Mesenchymal stem cell (in vitro differentiated cells and primary cell): ENCODE measurements around the gene CLASP1.

Experiments used
- DNase-seq: peaks from one replicate; pipeline ENCODE4 v3.0.0-alpha.2; 2013
- H2AFZ ChIP-seq: one replicate; pipeline ENCODE4 v1.6.1; 2013; ENCODE audit warnings: low read depth, mild to moderate bottlenecking, control low read depth, inconsistent platforms, low read length, moderate library complexity
- H2AK5ac ChIP-seq: 2 replicates; pipeline ENCODE4 v1.6.1; 2013; ENCODE audit warnings: low read length, moderate library complexity, mild to moderate bottlenecking, inconsistent platforms; ENCODE audit not compliant: severe bottlenecking
- H2BK120ac ChIP-seq: one replicate; pipeline ENCODE4 v1.6.1; 2013; ENCODE audit warnings: low read depth, mild to moderate bottlenecking, inconsistent platforms, low read length, moderate library complexity
- H2BK12ac ChIP-seq, 2 experiments: one replicate each; pipeline ENCODE4 v1.6.1; 2013; ENCODE audit warnings: inconsistent platforms in 2 of 2, low read length in 2 of 2, mild to moderate bottlenecking in 2 of 2, moderate library complexity in 2 of 2, control low read depth in 1 of 2
- H2BK15ac ChIP-seq: one replicate; pipeline ENCODE4 v1.6.1; 2013; ENCODE audit warnings: mild to moderate bottlenecking, low read depth, inconsistent platforms; ENCODE audit not compliant: poor library complexity, severe bottlenecking
- H2BK5ac ChIP-seq: 2 replicates; pipeline ENCODE4 v1.6.1; 2013; ENCODE audit warnings: low read depth, mild to moderate bottlenecking, low read length, control low read depth, inconsistent platforms; ENCODE audit not compliant: poor library complexity, severe bottlenecking
- H3K14ac ChIP-seq, 2 experiments: one replicate each; pipeline ENCODE4 v1.6.1; 2013; ENCODE audit warnings: inconsistent platforms in 2 of 2, low read length in 2 of 2, control low read depth in 1 of 2, mild to moderate bottlenecking in 1 of 2, moderate library complexity in 1 of 2
- H3K18ac ChIP-seq, 2 experiments: one replicate each; pipeline ENCODE4 v1.6.1; 2013; ENCODE audit warnings: inconsistent platforms in 2 of 2, low read length in 2 of 2, control low read depth in 1 of 2, low read depth in 1 of 2, mild to moderate bottlenecking in 1 of 2
- H3K23ac ChIP-seq, 2 experiments: one replicate each; pipeline ENCODE4 v1.6.1; 2013; ENCODE audit warnings: inconsistent platforms in 2 of 2, low read length in 2 of 2, mild to moderate bottlenecking in 2 of 2, moderate library complexity in 2 of 2, control low read depth in 1 of 2
- H3K27ac ChIP-seq: 2 replicates; pipeline ENCODE4 v1.5.1; 2013; ENCODE audit warnings: mild to moderate bottlenecking, moderate library complexity, low read length, control low read depth, inconsistent platforms; ENCODE audit not compliant: poor library complexity, severe bottlenecking
- H3K27me3 ChIP-seq, 2 experiments: 2 replicates each; pipeline versions ENCODE4 v1.6.1 to v1.7.0; 2013; ENCODE audit warnings: low read length in 2 of 2, mild to moderate bottlenecking in 2 of 2, moderate library complexity in 2 of 2, control low read depth in 1 of 2, inconsistent platforms in 1 of 2; ENCODE audit not compliant: control insufficient read depth in 1 of 2, insufficient read depth in 1 of 2
- H3K36me3 ChIP-seq, 2 experiments: 2 replicates each; pipeline versions ENCODE4 v1.6.1 to v1.7.0; 2013; ENCODE audit warnings: low read length in 2 of 2, control low read depth in 1 of 2, inconsistent platforms in 1 of 2, low read depth in 1 of 2, mild to moderate bottlenecking in 1 of 2; ENCODE audit not compliant: insufficient read depth in 2 of 2, control insufficient read depth in 1 of 2
- H3K4ac ChIP-seq, 2 experiments: one replicate each; pipeline ENCODE4 v1.6.1; 2013; ENCODE audit warnings: inconsistent platforms in 2 of 2, low read length in 2 of 2, mild to moderate bottlenecking in 2 of 2, moderate library complexity in 2 of 2, control low read depth in 1 of 2, low read depth in 1 of 2
- H3K4me1 ChIP-seq: 2 replicates; pipeline ENCODE4 v1.6.1; 2013; ENCODE audit warnings: low read depth, low read length, control low read depth; ENCODE audit not compliant: control insufficient read depth, insufficient read depth
- H3K4me2 ChIP-seq: 2 replicates; pipeline ENCODE4 v1.6.1; 2013; ENCODE audit warnings: low read length, mild to moderate bottlenecking, inconsistent platforms; ENCODE audit not compliant: poor library complexity, severe bottlenecking
- H3K4me3 ChIP-seq, 2 experiments: 2 replicates each; pipeline versions ENCODE4 v1.5.1 to v1.7.0; 2013; ENCODE audit warnings: low read length in 2 of 2, mild to moderate bottlenecking in 2 of 2, control low read depth in 1 of 2, low read depth in 1 of 2; ENCODE audit not compliant: insufficient read depth in 1 of 2
- H3K79me1 ChIP-seq: replicated peaks from 2 replicates; pipeline ENCODE4 v1.6.1; 2013; ENCODE audit warnings: mild to moderate bottlenecking, control low read depth, low read length, inconsistent platforms; ENCODE audit not compliant: poor library complexity, severe bottlenecking
- H3K9ac ChIP-seq: 2 replicates; pipeline ENCODE4 v1.7.0; 2013; ENCODE audit warnings: mild to moderate bottlenecking, low read length, moderate library complexity
- H3K9me3 ChIP-seq: 2 replicates; pipeline ENCODE4 v1.7.0; 2013; ENCODE audit warnings: mild to moderate bottlenecking, low read length; ENCODE audit not compliant: control insufficient read depth
- H4K8ac ChIP-seq: one replicate; pipeline ENCODE4 v1.6.1; 2013; ENCODE audit warnings: inconsistent platforms, mild to moderate bottlenecking, low read length, moderate library complexity
- H4K91ac ChIP-seq: one replicate; pipeline ENCODE4 v1.6.1; 2013; ENCODE audit warnings: mild to moderate bottlenecking, low read length, inconsistent platforms
- WGBS: methylation state at CpG from one replicate; pipeline ENCODE4 v1.1.7; 2013; ENCODE audit warnings: mixed read lengths; 5-methylcytosine and 5-hydroxymethylcytosine counted together

CLASP1 gene

DNA sequence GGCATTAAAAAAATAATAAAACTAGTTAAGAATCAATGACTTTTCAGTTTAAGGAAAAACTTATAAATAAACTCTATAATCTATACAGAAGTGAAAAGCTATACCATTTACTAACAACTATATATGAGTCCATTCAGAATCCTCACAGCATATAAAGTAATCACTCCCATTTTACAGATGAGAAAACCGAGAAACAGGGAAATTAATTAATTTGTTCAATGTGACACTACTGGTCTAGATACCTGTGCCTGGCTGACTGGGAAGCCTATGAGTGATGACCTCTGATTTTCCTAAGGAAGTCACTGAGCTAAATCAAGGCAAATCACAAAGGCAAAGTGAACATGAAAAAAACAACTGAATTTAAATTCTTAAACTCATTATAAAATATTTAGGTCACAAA is 218.0 kb downstream of the CLASP1 start:
- H3K27ac ChIP-seq = no peak overlapping the region
- H2BK12ac ChIP-seq = no peak overlapping the region
- H3K18ac ChIP-seq = no peak overlapping the region
- WGBS = no CpG with 5 or more reads among the region's 1 CpG
- no peak overlapping the region for H3K4ac ChIP-seq
- H2AFZ ChIP-seq = no peak overlapping the region
- H4K91ac ChIP-seq = no peak overlapping the region
- DNase-seq = no peak
- no peak overlapping the region for H2BK15ac ChIP-seq
- H3K9ac ChIP-seq = no peak overlapping the region
- H3K36me3 ChIP-seq = peaks cover 11 to 40% of the 10 kb centered on the region in 2 experiments
- H3K9me3 ChIP-seq = no peaks in the 10 kb centered on the region
- H3K23ac ChIP-seq = no peak overlapping the region
- no peak overlapping the region for H3K14ac ChIP-seq
- H3K27me3 ChIP-seq = no peaks in the 10 kb centered on the region
- no peak overlapping the region for H2BK5ac ChIP-seq
- no peaks in the 10 kb centered on the region for H3K4me1 ChIP-seq
- no peak overlapping the region for H3K4me3 ChIP-seq
- H4K8ac ChIP-seq = no peak overlapping the region
- peaks cover 7% of the 10 kb centered on the region for H3K79me1 ChIP-seq
- no peak overlapping the region for H2AK5ac ChIP-seq
- no peak overlapping the region for H2BK120ac ChIP-seq
- H3K4me2 ChIP-seq = no peak overlapping the region

GRCh38 chr2:121429927-121430520 is 219.2 kb downstream of the CLASP1 start:
- no peak overlapping the region for H3K18ac ChIP-seq
- H3K27ac ChIP-seq = no peak overlapping the region
- over 99% methylated on average over 16 of the region's 16 CpGs for WGBS
- H3K14ac ChIP-seq = no peak overlapping the region
- H4K91ac ChIP-seq = no peak overlapping the region
- H3K27me3 ChIP-seq = no peaks in the 10 kb centered on the region
- no peaks in the 10 kb centered on the region for H3K4me1 ChIP-seq
- no peak overlapping the region for H4K8ac ChIP-seq
- H2BK5ac ChIP-seq = no peak overlapping the region
- no peak overlapping the region for H2AK5ac ChIP-seq
- no peak overlapping the region for H3K9ac ChIP-seq
- no peaks in the 10 kb centered on the region for H3K9me3 ChIP-seq
- no peak overlapping the region for H2BK12ac ChIP-seq
- H3K4me2 ChIP-seq = no peak overlapping the region
- peaks cover 7% of the 10 kb centered on the region for H3K79me1 ChIP-seq
- H3K23ac ChIP-seq = no peak overlapping the region
- H2AFZ ChIP-seq = no peak overlapping the region
- no peak overlapping the region for H2BK120ac ChIP-seq
- H3K36me3 ChIP-seq = peaks cover 12 to 47% of the 10 kb centered on the region in 2 experiments
- no peak overlapping the region for H2BK15ac ChIP-seq
- H3K4me3 ChIP-seq = no peak overlapping the region
- no peak for DNase-seq
- no peak overlapping the region for H3K4ac ChIP-seq

DNA sequence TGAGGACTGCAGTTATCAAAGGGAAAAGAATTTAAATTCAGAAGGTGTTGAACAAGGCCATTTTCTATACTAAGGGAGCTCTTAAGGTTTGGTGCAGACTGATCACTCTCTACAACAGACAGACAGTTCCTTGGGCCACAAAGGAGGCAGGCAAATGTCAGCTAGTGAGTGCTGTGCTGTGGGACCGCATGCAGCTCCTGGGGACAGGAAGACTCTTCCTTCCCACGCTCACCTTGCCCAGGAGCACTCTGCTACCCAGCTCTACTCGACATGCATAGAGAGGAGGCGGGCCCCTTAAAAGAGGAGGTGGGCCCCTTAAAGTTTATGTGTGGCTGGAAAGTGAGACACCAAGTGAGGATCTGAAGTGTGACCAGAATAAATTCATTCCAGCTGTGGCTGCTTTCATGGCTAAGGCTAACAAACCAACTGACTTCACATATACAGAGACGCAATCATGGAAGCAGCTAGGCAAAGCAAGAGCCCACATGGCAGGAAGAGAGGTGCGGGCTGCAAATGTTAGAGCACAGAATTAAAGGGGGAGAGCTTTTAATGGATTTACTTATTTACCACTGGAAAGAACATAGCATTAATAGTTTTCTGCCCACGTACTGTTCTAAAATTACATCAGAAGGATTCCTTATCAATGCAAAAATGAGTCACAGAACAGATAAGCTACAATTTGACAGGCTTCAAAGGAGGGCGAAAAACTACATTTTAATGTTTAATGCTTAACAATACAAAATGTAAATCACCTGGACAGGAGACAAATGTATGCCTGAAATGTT is 220.0 kb downstream of the CLASP1 start:
- Histone ChIP-seq H3K4me3 (no peak overlapping the region), H3K14ac (no peak overlapping the region), H2AK5ac (no peak overlapping the region), H3K36me3 (peaks cover 13 to 54% of the 10 kb centered on the region in 2 experiments), H3K4ac (no peak overlapping the region), H4K91ac (no peak overlapping the region), H3K9ac (no peak overlapping the region), H4K8ac (no peak overlapping the region), H3K27me3 (no peaks in the 10 kb centered on the region), H3K27ac (no peak overlapping the region), H3K4me1 (no peaks in the 10 kb centered on the region), H3K23ac (no peak overlapping the region), H2BK5ac (no peak overlapping the region), H2BK15ac (no peak overlapping the region), H3K79me1 (peaks cover 8% of the 10 kb centered on the region), H2AFZ (no peak overlapping the region), H3K4me2 (no peak overlapping the region), H3K18ac (no peak overlapping the region), H2BK120ac (no peak overlapping the region), H2BK12ac (no peak overlapping the region), H3K9me3 (no peaks in the 10 kb centered on the region)
- peak; percentile 6 for DNase-seq
- WGBS = 90% methylated on average over 2 of the region's 8 CpGs

- Histone ChIP-seq H3K14ac (no peak overlapping the region), H3K18ac (no peak overlapping the region), H3K27me3 (no peaks in the 10 kb centered on the region), H3K4me3 (no peak overlapping the region), H3K4me1 (no peaks in the 10 kb centered on the region), H3K4ac (no peak overlapping the region), H3K9ac (no peak overlapping the region), H2BK15ac (no peak overlapping the region), H2BK120ac (no peak overlapping the region), H3K27ac (no peak overlapping the region), H3K36me3 (peaks cover 13 to 60% of the 10 kb centered on the region in 2 experiments), H4K8ac (no peak overlapping the region), H2BK12ac (no peak overlapping the region), H4K91ac (no peak overlapping the region), H3K4me2 (no peak overlapping the region), H3K9me3 (no peaks in the 10 kb centered on the region), H3K23ac (no peak overlapping the region), H3K79me1 (peaks cover 8% of the 10 kb centered on the region), H2AFZ (no peak overlapping the region), H2BK5ac (no peak overlapping the region), H2AK5ac (no peak overlapping the region)
- 100% methylated on average over 1 of the region's 2 CpGs for WGBS
- DNase-seq = no peak
These were observed 222.0 kb downstream of the CLASP1 start for GRCh38 chr2:121427187-121427689.
